Tibial nerve (tissue), 4 donors: ENCODE measurements around the gene LTO1.

ENCODE experiments used
- EP300 ChIP-seq, 2 donors: sonication (generic); formaldehyde crosslinking; IDR thresholded peaks; one replicate each; pipeline ENCODE4 v1.6.1; 2017; ENCODE audit warnings: antibody characterized with exemption in 2 of 2, mild to moderate bottlenecking in 1 of 2
- POLR2A ChIP-seq, 2 donors: fragments of 450-650 bp; IDR thresholded peaks; one replicate each; pipeline ENCODE4 v1.6.1; 2017; ENCODE audit warnings: antibody characterized with exemption in 2 of 2, mild to moderate bottlenecking in 2 of 2, moderate library complexity in 2 of 2
- TF ChIP-seq, protein P1 (sequence below), 5 experiments: fragments of 200-600 bp in 3 of 5; fragments of 450-650 bp in 2 of 5; sonication (generic) in 3 of 5; IDR thresholded peaks; one replicate each; pipeline ENCODE4 v1.5.1; 2016 to 2019; ENCODE audit warnings: antibody characterized with exemption in 5 of 5, mild to moderate bottlenecking in 3 of 5, moderate library complexity in 2 of 5

DNA sequence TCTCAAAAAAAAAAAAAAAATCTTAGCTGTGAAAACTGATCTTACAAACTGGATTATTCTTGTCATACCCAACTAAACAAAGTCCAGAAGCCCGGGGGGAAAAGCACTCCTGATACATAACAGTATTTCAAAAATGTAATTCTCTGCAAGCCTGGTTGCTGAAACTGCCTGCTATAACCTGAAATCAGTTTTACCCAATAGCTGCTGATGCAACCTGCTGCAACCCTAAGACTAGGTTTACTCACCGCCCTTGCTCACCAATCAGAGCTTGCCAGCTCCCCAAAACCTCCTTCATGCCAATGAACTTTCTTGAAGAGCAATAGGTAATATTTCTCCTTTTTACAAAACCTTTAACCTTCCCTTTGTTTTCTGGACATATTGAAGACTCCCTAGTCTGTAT lies 16.3 kb upstream of the LTO1 start:
- TF ChIP-seq, protein P1, sequence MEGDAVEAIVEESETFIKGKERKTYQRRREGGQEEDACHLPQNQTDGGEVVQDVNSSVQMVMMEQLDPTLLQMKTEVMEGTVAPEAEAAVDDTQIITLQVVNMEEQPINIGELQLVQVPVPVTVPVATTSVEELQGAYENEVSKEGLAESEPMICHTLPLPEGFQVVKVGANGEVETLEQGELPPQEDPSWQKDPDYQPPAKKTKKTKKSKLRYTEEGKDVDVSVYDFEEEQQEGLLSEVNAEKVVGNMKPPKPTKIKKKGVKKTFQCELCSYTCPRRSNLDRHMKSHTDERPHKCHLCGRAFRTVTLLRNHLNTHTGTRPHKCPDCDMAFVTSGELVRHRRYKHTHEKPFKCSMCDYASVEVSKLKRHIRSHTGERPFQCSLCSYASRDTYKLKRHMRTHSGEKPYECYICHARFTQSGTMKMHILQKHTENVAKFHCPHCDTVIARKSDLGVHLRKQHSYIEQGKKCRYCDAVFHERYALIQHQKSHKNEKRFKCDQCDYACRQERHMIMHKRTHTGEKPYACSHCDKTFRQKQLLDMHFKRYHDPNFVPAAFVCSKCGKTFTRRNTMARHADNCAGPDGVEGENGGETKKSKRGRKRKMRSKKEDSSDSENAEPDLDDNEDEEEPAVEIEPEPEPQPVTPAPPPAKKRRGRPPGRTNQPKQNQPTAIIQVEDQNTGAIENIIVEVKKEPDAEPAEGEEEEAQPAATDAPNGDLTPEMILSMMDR (IDR thresholded peaks at IDR 0.05): no peak
- TF ChIP-seq POLR2A (IDR thresholded peaks at IDR 0.05) (no peak), EP300 (IDR thresholded peaks at IDR 0.05) (no peak)
